Forelimb muscle (tissue), 1 donor: Measurements from ENCODE around the gene RPP40. TPM values are rescaled to one million over a fixed set of nuclear protein-coding genes. Genes with fewer than 3 reads are reported as not detected.

Experiments
- polyA plus RNA-seq: library from polyadenylated mRNA; unstranded; fragments of 120-200 nt; gene quantifications from one replicate; pipeline ENCODE4 v1.2.1, GENCODE V29; 2013; ENCODE audit not compliant: insufficient read length

RPP40 gene
- polyA plus RNA-seq, 1 donor: 12.5 TPM

Other genes starting within 250 kb of the RPP40 start
- gene CDYL, start 227.6 kb downstream of the RPP40 start, polyA plus RNA-seq: 16.3 TPM
- gene PPP1R3G, start 81.3 kb upstream of the RPP40 start, polyA plus RNA-seq: 1.5 TPM